ENCODE data around the gene CASZ1.

DNA sequence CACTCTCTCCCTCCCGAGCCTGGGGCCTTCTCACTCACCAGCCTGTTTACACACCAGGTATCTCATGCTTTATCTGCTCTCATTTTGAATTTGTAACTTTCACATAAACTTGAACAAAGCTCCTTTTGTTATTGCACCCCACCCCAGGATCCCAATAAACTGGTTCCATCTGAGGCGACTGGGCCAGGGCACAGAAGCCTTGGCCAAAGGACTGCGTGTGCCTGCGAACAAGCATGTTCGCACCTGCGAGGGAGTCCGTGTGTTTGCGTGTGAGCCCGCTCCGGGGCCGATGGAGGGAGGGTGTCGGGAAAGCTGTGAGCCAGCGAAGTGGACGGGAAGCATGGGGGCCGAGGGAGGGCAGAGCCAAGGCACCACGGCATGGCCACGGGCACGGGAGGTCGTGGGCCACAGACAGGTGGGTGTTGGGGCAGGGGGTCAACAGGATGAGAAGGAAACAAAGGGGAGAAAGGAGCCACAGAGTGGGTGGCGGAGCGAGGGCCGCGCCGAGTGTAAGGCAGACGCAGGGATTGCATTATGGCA lies 98.8 kb downstream of the CASZ1 start:
- TF ChIP-seq, protein P1, sequence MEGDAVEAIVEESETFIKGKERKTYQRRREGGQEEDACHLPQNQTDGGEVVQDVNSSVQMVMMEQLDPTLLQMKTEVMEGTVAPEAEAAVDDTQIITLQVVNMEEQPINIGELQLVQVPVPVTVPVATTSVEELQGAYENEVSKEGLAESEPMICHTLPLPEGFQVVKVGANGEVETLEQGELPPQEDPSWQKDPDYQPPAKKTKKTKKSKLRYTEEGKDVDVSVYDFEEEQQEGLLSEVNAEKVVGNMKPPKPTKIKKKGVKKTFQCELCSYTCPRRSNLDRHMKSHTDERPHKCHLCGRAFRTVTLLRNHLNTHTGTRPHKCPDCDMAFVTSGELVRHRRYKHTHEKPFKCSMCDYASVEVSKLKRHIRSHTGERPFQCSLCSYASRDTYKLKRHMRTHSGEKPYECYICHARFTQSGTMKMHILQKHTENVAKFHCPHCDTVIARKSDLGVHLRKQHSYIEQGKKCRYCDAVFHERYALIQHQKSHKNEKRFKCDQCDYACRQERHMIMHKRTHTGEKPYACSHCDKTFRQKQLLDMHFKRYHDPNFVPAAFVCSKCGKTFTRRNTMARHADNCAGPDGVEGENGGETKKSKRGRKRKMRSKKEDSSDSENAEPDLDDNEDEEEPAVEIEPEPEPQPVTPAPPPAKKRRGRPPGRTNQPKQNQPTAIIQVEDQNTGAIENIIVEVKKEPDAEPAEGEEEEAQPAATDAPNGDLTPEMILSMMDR (IDR thresholded peaks at IDR 0.05): no peak
- no peak for TF ChIP-seq POLR2A (IDR thresholded peaks at IDR 0.05)
